Vagina (tissue), 2 donors: Measurements from ENCODE around the gene CAPN13.

ENCODE experiments used
- POLR2A ChIP-seq, 2 donors: fragments of 450-650 bp; IDR thresholded peaks; one replicate each; pipeline ENCODE4 v1.6.1; 2017; ENCODE audit warnings: antibody characterized with exemption in 2 of 2, mild to moderate bottlenecking in 2 of 2, moderate library complexity in 2 of 2
- POLR2AphosphoS5 ChIP-seq, 2 donors: sonication (generic); formaldehyde crosslinking; IDR thresholded peaks; one replicate each; pipeline ENCODE4 v1.9.0; 2017; ENCODE audit warnings: antibody characterized with exemption in 2 of 2, mild to moderate bottlenecking in 2 of 2, low read depth in 1 of 2; ENCODE audit not compliant: insufficient read depth in 1 of 2
- TF ChIP-seq, protein P1 (sequence below), 3 experiments: fragments of 450-650 bp in 2 of 3; fragments of 200-600 bp in 1 of 3; sonication (generic) in 1 of 3; IDR thresholded peaks; one replicate each; pipeline ENCODE4 v1.5.1; 2017 to 2019; ENCODE audit warnings: antibody characterized with exemption in 3 of 3, mild to moderate bottlenecking in 2 of 3, moderate library complexity in 2 of 3

- TF ChIP-seq, protein P1, sequence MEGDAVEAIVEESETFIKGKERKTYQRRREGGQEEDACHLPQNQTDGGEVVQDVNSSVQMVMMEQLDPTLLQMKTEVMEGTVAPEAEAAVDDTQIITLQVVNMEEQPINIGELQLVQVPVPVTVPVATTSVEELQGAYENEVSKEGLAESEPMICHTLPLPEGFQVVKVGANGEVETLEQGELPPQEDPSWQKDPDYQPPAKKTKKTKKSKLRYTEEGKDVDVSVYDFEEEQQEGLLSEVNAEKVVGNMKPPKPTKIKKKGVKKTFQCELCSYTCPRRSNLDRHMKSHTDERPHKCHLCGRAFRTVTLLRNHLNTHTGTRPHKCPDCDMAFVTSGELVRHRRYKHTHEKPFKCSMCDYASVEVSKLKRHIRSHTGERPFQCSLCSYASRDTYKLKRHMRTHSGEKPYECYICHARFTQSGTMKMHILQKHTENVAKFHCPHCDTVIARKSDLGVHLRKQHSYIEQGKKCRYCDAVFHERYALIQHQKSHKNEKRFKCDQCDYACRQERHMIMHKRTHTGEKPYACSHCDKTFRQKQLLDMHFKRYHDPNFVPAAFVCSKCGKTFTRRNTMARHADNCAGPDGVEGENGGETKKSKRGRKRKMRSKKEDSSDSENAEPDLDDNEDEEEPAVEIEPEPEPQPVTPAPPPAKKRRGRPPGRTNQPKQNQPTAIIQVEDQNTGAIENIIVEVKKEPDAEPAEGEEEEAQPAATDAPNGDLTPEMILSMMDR (IDR thresholded peaks at IDR 0.05), result no peak
- TF ChIP-seq POLR2A (IDR thresholded peaks at IDR 0.05) (no peak), POLR2AphosphoS5 (IDR thresholded peaks at IDR 0.05; ENCODE audit: insufficient read depth in 1 of 2, low read depth in 1 of 2) (no peak)
Observed at GRCh38 chr2:30784682-30785081, 22.6 kb downstream of the CAPN13 start.
